ENCODE data around the gene GGT6. TPM values are rescaled to one million over a fixed set of nuclear protein-coding genes. Genes with fewer than 3 reads are reported as not detected.

Gene GGT6
- total RNA-seq, 1 experiment from 2014 or later = not detected

DNA sequence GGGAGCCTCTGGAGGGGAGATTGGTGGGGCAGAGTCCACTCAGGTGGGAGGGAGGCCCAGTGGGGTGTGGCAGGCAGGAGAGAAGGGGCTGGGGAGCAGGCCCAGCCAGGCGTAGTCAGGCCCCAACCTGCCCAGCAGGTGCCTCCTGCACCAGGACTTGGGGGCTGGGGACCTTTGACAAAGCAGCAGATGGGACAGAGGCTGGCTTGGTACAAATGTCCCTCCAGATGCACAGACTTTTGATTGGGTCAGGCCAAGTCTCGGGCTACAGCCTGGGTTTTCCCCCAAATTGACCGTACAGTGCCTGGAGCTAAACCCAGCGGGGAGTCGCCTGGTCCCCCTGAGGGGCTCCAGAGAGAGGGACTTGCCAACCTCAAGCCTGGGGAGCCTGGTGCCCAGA lies 411 bp downstream of the GGT6 start:
- in situ Hi-C loops (cut with HindIII; ENCODE audit: low pct_unique_long_range_greater_than_20kb, low sequenced_read_pairs) = no loop called here
- no peak for DNase-seq (ENCODE audit: low read depth, low spot score)

DNA sequence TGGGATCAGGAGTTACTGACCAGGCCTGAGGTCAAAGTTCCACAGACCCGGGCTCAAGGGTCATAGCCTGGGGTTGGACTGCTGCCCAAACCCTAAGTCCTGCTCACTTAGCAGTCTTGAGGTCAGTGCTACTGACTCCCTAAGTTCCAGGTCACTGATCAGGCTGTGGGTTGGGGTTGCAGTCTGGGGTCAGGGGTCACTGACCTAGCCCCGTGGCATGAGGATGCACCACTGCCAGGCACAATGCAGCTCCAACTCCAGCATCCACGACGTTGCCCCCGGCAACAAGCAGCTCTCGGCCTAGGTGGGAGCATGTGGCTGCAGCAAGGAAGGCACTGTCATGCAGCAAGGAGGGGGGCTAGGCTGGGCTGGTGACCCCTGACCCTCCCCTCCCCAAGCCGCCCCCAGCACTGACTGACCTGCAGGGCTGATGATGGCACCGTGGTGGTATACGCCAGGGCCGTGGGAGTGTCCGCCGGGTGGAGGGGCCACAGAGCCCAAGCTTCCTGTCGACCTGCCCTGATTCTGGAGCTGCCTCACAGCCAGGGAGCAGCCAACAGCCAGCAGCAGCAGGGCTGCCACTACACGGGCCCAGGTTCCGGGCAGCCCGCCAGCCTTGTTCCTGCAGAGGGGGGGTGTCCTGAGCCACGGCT lies 1.1 kb downstream of the GGT6 start:
- no peak for DNase-seq (ENCODE audit: low read depth, low spot score)
- in situ Hi-C loops (cut with HindIII; ENCODE audit: low pct_unique_long_range_greater_than_20kb, low sequenced_read_pairs) = no loop called here

DNA sequence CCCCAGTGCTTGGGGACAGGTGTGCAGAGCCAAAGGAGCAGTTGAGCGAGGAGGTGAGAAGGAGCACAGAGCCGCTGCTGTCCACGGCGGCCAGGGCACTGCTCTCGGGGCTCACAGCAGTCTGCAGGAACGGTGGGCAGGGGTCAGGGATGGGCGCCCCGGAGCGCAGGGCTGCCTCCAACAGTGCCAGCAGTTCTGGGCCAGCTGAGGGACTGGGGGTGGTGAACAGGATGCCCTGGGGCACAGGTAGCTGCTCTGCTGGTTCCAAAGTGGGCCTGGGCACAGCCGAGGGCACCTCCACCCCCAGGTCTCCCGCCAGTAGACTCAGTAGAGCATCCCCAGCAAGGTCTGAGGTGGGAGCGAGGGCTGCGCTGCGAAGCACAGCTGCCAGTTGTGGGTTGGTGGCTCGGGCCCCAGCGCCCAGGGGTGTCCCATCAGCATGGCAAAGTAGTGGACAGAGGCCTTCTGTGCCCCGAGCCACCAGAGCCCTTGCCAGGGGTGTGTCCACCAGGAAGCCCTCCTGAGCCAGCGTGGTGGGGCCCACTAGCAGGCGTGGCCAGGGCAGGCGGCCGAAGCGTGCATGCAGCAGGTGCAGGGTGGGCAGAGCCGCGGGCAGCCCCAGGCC lies 1.9 kb downstream of the GGT6 start:
- no peak for DNase-seq (ENCODE audit: low read depth, low spot score)

DNA sequence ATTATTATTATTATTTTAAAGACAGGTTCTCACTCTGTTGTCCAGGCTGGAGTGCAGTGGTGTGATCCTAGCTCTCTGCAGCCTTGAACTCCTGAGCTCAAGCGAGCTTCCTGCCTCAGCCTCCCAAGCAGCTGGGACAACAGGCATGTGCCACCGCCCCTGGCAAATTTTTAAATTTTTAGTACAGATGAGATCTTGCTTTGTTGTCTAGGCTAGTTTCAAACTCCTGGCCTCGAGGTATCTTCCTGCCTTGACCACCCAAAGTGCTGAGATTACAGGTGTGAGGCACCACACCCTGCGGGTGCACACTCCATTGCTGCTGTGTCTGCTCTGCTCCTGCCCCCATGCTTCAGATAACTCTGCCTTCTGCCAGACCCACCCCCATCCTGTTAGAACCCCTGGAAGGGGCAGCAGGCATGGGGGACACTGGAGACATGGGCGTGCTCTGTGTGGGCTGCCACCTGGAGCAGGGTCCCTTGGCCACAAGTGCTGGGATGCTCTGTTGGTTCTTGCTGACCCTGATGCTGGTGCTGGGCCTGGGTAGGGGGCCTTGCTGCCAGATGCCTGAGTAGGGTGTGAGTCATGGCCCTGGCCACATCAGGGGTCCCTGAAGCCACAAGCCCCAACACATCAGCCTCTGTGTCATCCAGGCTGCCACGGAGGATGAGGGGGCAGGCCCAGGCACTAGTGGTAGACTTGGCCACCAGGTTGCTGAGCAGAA lies 2.6 kb downstream of the GGT6 start:
- DNase-seq (ENCODE audit: low read depth, low spot score) = no peak
- in situ Hi-C loops (cut with HindIII; ENCODE audit: low pct_unique_long_range_greater_than_20kb, low sequenced_read_pairs) = no loop called here

More for the DNA sequence above, 1.9 kb downstream of the GGT6 start:
- in situ Hi-C loops (cut with HindIII; ENCODE audit: low pct_unique_long_range_greater_than_20kb, low sequenced_read_pairs) = no loop called here

DNA sequence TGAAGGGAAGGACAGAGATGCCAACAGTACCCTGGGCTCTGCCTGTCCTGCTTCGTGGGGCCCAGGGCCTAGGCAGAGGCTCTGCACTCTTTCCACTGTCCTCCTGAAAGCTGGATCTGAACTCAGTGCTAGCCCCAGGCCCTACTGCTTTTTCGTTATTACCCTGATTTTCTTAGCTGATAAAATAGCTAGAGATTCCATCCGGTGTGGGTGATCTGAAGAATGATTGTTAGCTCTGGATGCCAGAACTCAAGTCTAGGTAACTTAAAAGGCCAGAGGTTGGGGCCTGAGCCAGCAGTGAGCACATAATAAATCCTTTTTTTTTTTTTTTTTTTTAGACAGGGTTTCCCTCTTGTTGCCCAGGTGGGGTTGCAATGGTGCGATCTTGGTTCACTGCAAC lies 3.4 kb downstream of the GGT6 start:
- in situ Hi-C loops (cut with HindIII; ENCODE audit: low pct_unique_long_range_greater_than_20kb, low sequenced_read_pairs) = no loop called here
- DNase-seq (ENCODE audit: low read depth, low spot score) = no peak

DNA sequence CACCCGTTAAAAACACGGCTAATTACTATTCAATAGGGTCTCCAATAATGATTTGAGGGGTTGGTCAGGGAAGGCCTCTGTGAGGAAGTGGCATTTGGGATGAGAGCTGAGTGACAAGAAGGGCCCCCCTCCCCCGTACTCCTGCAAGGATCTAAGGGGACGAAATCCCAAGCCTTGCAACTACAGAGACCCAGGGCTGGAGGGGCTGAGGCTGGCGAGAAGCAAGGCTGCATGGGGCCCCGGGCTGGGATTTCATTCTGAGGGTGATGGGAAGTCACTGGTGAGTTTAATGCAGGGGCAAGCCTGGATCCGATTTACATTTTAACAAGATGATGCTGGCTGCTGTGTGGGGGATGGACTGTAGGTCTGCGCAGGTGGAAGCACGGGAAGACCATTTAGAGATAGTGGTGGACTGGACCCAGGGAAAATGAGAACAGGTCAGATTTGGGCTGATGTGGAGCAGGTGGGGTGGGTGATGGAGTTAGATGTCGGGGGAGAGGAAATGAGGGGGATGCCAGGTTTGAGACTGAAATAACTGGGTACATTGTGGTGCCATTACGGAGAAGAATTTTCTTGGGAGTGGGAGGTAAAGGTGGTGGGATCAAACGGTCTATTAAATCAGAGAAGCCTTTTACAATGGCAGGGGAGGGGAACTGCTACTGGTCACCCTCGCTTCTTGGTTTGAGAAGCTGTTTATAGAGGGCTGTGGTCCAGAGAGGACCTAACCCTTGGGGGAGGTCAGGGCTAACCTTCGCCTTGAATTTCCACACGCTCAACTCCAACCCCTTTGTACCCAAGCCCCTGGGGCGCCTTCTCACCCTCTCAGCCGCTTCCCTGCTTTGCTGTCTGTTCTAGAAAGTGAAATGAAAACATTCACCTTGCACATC lies 4.3 kb downstream of the GGT6 start:
- no peak for DNase-seq (ENCODE audit: low read depth, low spot score)
- in situ Hi-C loops (cut with HindIII; ENCODE audit: low pct_unique_long_range_greater_than_20kb, low sequenced_read_pairs) = no loop called here

DNA sequence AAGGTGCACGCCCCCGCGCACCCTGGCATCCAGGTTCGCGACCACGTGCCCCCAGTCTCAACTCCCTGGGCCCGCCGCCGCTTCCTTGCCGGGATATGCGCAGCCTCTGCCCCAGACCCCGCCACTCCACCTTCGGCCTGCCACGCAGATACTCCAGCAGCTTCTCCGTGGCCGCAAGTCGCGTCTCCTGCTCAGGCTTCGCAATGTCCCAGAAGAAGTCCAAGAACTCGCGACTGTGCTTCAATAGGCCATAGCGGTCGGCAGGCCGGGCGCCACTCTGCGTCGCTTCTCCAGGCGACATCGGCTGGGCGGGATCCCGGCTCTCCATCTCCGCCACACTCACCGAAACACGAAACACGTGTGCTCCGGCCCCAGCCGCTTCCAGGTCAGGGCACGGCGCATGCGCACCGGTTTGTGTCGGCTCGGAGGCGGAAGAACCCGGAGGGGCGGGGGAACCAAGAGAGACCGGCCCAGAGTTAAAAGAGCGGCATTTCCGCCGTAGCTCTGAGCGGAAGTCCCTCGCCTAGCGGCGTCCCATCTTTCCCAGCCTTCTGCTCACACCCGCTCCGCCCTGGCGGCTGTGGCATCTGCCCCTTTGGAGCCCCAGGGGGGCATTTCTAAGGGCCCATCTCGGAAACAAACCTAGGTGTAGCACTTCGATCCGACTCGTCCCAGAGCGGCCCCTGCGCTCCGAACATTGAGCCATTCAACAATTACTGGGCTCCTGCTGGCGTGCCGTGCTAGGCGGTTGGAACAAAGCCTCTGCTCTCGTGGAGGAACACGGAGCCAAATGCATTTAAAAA lies 5.2 kb downstream of the GGT6 start, which contains the start of gene MYBBP1A:
MYBBP1A (minus strand) TSS at position 388 of the 803 bp plus-strand sequence; CDS start at position 328, 60 bp downstream.
- in situ Hi-C loops (cut with HindIII; ENCODE audit: low pct_unique_long_range_greater_than_20kb, low sequenced_read_pairs) = no loop called here
- peak; percentile 96 for DNase-seq (ENCODE audit: low read depth, low spot score)

DNA sequence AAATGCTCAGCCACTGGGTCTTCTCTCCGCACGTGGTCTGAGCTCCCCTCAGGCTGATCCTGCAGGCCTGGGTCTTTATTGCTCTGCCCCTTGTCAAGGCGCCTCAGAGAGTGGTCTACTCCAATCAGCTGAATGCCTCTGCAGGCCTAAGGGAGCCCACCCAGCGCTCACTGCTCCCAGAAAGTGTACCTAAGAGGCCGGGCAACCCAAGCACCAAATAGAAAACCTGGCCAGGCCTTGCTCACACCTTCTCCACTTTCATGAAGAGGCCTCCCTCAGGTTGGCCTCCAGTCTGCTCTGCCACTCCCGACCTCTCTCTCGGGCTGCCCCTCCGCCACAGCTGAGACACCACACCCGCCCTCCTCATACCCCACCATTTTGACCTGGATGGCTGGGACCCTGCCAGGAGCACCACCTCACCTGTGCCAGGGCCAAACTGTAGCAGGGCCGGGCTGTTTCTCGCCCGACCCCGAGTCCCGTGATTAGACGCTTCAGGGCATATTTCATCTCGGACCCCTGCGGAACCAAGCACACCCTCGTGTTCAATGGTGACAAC lies 5.9 kb downstream of the GGT6 start:
- in situ Hi-C loops (cut with HindIII; ENCODE audit: low pct_unique_long_range_greater_than_20kb, low sequenced_read_pairs) = no loop called here
- no peak for DNase-seq (ENCODE audit: low read depth, low spot score)

DNA sequence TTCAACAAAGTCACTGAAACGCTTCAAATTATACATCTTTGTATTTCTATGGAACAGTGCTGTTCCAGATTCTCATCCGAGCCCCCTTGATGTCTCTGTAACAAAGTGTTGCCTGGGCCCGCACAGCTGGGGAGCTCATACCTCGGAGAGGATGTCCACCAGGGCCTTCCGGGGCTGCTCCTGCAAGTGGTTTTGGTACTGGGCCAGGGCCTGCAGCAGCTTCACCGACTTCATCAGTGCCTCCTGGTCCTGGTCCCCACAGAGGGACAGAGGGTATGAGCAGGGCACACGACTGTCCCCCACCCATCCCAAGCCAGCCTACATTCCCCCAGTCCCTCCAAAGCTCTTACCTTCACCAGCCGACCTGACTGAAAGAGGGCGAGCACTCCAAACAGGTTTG lies 6.7 kb downstream of the GGT6 start:
- in situ Hi-C loops (cut with HindIII; ENCODE audit: low pct_unique_long_range_greater_than_20kb, low sequenced_read_pairs) = no loop called here
- no peak for DNase-seq (ENCODE audit: low read depth, low spot score)

DNA sequence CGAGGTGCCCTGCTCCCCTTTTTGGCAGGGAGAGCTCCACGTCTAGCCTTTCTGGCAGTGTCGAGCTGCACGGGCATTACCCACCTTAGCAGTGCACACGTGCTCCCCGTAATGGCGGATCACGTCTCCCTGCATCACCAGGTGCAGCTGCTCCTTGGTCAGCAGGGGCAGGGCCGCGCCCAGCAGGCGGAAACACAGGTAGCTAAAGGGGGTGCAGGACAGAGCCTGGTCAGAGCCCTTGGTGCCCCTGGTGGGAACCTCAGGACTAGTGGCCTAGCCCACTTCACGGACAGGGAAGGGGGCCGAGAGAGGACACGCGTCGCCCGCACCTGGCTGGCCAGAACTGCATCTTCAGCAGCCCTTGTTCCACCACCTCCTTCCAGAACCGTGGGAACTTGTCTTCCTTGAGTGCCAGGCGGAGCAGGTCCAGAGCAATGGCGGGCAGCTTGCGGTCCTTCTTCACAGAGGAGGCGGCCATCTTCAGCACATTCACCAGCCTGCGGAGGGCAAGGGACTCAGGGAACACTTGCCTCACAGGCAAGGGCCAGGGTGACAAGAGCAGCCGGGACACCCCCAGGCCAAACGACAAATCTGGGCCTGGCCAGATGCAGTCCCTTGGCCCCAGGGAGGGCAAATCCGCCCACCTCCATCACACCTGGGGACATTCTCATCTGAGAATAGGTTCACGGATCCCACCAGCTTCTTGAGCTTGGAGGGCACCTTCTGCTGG lies 8.4 kb downstream of the GGT6 start:
- DNase-seq (ENCODE audit: low read depth, low spot score) = no peak
- in situ Hi-C loops (cut with HindIII; ENCODE audit: low pct_unique_long_range_greater_than_20kb, low sequenced_read_pairs) = no loop called here

DNA sequence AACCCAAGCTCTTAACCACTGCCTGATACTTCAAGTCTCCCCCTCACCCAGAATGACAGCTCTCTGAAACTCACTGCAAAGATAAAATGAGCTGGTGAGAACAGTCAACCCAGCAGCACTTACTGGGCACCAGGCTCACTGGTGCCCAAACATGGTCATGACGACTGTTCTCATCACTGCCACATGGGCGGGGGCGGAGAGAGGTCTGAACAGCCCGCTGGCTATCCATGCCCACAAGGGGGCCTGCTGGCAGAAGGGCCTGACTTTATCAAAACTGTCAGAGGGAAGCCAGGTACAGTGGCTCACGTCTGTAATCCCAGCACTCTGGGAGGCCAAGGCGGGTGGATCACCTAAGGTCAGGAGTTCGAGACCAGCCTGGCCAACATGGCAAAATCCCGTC lies 9.2 kb downstream of the GGT6 start:
- in situ Hi-C loops (cut with HindIII; ENCODE audit: low pct_unique_long_range_greater_than_20kb, low sequenced_read_pairs) = no loop called here
- DNase-seq (ENCODE audit: low read depth, low spot score) = peak; percentile 41

DNA sequence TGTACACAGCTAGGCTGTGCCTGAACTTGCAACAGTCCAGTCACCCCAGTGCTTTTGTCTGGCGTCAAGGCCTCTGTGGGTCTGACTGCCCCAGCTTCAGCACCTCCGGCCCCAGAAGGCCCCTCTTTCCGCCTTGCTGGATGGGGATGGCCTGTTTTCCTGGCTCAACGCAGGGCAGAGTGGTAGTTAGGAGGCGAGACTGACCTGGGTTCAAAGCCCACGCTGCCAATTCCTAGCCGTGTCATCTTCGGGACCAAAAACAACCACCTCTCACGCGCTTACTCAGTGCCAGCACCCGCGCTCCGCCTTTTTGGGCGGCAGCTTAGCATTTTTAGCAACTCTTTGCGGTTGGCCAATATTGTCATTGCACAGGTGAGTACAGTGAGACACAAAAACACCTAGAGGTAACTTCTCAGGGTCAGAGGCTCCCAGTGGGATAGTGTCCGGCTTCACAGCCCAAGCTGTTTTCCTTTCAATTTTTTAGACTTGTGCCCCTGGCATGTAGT lies 9.8 kb downstream of the GGT6 start:
- DNase-seq (ENCODE audit: low read depth, low spot score) = no peak
- in situ Hi-C loops (cut with HindIII; ENCODE audit: low pct_unique_long_range_greater_than_20kb, low sequenced_read_pairs) = no loop called here

DNA sequence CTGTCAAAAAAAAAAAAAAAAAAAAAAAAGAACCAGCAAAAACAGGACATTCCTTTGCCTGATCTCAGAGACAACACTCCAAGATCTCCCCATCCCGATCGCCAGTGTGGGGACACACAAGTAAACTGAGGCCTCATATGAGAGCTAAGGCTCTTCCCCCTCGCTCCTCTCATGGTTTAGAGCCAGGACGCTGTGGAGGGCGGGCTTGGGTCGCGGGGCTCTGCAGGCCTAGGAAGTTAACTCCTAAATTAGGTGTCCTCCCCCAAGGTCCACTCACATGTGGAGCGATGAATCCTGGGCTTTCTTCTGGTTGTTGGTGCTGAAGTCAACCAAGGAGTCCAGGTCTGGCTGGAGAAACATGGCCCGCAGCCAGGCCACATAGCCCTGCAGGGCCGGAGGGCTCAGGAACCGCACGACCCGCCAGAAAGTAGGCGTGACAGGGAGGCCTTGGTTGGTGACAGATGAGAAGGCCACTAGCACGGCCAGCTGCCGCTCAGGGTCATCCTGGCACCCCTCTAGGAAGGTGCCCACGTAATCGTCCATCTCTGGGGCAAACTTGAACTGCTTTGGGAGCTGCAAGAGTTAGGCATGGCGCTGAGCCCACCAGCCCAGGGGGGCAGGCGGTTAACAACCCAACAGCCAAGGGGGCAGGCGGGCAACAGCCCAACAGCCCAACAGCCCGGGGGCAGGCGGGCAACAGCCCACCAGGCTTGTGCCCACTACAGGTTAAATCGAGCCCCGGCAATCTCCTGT lies 10.4 kb downstream of the GGT6 start:
- in situ Hi-C loops (cut with HindIII; ENCODE audit: low pct_unique_long_range_greater_than_20kb, low sequenced_read_pairs) = no loop called here
- no peak for DNase-seq (ENCODE audit: low read depth, low spot score)

DNA sequence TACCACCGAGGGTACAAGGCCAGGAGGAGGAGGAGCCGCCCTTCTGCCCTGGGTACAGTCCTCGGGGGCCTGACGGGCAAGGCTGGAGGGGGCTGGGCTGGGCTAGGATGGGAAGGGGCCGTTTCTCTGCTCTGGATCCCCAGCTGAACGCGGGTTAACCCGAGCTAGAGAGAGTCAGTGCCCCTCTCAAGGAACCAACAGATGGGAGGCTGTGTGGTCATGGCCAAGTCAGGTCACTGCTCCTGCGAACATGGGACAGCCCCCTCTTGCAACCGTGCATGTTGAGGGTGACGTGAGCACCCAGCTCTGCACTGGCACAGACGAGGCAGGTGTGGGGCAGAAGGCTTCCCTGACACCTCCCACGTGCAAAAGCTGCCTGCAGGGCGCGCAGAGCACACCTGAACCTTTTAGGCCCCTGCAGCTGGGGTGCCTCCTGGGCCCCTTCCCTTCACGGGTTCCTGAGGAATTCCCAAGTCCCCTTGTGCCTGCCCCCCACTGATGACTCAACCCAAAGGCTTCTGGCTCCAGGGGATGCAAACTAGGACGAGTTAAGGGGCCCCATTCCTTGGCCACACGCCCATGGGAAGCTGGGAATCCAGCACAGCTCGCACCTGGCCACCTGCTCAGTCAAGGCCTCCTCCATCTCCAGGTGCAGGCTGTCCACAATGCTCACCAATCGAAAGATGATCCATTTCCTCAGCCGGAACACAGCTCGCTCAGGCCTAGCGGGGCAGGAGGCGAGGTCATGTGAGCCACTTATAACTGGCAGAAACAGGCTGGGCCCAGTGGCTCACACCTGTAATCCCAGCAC lies 11.5 kb downstream of the GGT6 start:
- in situ Hi-C loops (cut with HindIII; ENCODE audit: low pct_unique_long_range_greater_than_20kb, low sequenced_read_pairs) = no loop called here
- no peak for DNase-seq (ENCODE audit: low read depth, low spot score)

DNA sequence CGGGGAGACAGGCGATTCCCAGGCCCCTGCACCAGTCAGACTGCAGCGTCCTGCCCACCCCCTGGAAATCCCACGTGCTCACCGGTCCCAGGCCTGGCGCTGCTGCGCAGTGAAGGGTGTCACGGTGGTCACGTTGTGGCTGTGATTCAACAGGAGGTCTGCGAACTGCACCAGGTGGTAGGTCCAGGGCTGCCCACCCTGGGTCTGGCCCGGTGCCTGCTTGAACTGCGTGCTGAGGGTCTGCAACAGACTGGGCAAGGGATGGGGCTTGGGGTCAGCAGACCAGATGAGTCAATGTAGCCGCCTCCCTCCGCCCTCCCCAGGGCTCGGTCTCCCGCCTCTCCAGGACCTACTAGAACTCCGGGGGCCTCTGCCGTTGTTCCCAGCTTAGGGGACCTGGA lies 12.3 kb downstream of the GGT6 start:
- in situ Hi-C loops (cut with HindIII; ENCODE audit: low pct_unique_long_range_greater_than_20kb, low sequenced_read_pairs) = no loop called here
- DNase-seq (ENCODE audit: low read depth, low spot score) = no peak
